Colon (tissue), 2 donors: Measurements from ENCODE around the gene PDE4DIP.
"Not testable (repeated sequence)": the region's sequence is repeated elsewhere in the genome, so short reads cannot be mapped to it uniquely, and the experiment has no call there.

Source experiments
- FAIRE-seq: peaks from 2 replicates; lab custom pipeline; 2012; peaks lifted over from hg19 to GRCh38; lab: Jason Lieb, UNC
- donor health status: control.
- donor health status: control.

PDE4DIP gene

DNA sequence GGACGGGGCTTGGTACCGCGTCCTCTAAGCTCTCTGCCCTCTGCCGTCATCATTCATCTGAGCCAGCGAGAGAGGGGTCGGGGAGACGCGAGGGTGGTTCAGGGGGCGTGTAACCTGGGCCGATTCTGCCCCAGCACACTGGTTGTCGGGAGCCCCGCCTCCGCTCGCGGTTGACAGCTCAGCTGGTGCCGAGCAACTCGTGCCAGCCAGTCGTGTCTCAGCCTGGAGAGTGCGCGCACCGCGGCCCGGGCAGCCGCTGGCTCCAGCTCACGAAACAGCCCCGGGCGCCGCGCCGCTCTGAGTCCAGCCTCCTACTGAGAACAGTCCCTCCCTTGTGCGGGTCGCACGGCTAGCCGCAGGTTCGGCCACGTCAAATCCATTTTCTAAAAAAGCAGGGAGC, at the start of gene PDE4DIP:
PDE4DIP (plus strand) TSS at position 209 of the 400 bp plus-strand sequence. CDS start 347 bp downstream, outside the sequence.
- FAIRE-seq = not testable (repeated sequence)

DNA sequence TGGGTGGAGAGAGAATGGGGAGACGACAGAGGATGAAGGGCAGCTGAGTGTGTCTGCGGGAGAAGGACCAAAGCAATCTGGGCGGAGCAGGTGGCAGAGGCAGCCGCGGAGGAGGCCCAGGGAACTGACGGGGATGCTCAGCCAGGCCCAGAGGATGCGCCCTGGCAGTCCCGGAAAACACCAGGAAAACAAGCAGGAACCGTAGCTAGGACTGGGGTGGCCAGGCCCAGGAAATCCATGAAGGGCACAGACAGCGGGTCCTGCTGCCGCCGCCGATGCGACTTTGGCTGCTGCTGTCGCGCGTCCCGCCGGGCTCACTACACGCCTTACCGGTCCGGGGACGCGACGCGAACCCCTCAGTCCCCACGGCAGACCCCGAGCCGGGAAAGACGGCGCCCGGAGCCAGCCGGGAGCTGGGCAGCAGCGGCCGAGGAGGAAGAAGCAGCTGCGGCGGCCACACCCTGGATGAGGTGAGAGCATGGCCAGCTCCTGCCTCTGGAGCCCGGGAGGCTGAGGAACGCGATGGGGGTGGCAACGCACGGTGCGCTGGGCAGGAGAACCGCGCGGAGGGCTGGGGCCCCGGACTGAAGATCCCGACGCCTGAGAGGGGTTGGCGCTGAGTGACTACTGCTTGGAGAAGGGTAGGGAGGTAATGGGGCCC, 35.8 kb upstream of the PDE4DIP start:
- not testable (repeated sequence) for FAIRE-seq

DNA sequence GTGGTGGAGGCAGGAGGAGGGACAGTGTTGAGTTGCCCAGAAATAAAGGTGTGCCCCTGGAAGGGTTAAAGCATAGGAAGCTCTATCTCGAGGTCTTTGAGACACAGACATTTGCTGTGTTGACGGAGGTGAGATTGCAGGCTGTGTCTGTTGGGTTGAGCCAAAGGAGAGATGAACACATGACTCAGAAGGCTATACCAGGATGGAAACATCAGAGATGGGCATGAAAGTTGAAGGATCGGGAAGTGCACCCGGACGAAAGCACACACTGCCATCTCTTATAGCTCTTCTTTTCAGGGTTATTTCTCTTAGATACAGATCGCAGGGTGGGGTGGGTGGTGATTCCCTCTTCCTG, 35.3 kb upstream of the PDE4DIP start:
- not testable (repeated sequence) for FAIRE-seq

- not testable (repeated sequence) for FAIRE-seq
Measured at GRCh38 chr1:148822180-148822579, 22.0 kb upstream of the PDE4DIP start.

GRCh38 chr1:148823822-148824221, 20.4 kb upstream of the PDE4DIP start:
- FAIRE-seq = not testable (repeated sequence)

GRCh38 chr1:148825029-148825428, 19.2 kb upstream of the PDE4DIP start:
- FAIRE-seq = not testable (repeated sequence)

DNA sequence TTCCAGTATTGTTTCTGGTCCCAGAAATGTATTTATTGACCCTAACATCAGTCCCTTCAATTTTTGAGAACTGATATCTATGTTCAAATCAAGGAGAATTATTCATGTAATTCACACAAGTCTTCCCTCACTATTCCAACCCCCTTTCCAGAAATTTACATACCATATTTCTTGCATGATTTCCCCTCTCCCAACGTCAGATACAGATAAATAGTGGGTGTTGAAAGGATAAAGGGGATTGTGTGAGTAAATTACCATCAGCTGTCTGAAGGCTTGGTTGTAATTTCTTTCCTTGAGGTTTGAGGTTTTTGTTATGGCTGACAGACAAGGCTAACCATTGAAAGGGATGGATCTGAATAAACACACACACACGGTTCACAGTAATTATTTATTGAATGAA, 15.7 kb upstream of the PDE4DIP start:
- not testable (repeated sequence) for FAIRE-seq

DNA sequence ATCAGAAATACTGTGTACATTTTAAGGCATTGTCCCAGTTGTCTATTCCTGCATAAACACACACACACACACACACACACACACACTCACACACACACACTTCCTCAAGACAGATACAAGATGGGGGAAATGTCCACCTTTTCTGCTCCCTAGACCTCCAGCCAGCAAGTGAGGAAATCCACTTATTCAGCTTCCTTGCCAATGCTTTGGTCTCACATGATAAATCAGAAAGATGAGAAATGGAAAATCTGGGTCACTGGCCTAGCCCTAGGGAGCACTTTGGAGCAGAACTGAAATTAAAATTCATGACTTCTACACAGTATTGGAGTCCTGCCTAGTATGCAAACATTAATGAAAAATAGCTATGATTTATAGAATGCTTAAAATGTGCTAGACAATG, 15.3 kb upstream of the PDE4DIP start:
- FAIRE-seq = not testable (repeated sequence)

DNA sequence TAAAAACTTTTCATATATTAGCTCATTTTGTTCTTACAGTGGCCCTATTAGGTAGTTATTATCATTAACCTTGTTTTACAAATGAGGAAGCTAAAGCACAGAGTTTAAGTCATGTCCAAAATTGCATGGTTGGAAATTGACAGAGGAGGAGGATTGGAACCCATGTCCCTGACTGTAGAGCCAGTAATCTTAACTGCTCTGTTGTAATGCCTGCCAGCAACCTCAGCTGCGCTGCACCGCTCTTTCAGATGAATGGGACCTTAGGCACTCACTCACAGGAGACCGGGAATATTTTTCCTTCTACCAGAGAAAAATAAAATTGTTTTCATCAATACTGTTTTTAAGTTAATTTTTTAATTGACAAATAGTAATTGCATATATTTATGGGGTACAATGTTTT, 14.9 kb upstream of the PDE4DIP start:
- FAIRE-seq = not testable (repeated sequence)

DNA sequence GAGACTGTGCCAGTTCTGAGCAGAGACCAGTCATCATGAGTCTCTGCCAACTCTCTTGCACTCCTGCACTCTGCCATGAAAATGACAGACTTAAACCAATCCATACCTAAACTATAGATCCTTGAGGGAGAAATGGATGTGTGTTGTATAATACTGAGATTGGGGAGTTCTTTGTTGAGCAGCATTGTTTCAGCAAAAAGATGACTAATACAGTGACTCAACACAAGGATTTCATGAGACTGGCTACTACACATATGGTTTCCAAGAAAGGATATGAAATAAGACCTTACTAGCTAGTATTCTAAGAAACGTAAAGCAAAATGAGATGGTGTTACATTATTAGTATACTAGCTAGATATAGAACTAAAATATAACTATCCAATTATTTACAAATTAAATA, 3.0 kb upstream of the PDE4DIP start:
- not testable (repeated sequence) for FAIRE-seq

DNA sequence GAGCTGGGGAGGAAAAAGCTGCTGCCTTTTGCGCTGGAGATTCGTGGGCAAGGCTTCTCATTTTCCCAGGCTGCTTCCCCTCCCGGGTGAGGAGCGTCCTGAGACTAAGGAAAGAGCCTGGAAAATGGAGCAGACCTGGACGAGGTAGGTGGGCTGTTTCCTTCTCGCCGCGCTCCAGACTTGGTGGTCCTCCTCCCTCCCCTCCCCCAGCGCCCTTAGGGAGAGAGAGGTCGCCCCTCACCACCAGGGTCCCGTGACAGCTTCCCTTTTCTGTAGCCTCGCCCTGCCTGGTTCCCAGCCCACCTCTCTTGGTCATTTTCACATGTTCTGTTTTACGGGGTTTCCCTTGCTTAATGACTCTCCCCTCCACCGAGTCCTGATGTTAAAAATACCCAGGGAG, 423 bp downstream of the PDE4DIP start:
- FAIRE-seq = not testable (repeated sequence)

DNA sequence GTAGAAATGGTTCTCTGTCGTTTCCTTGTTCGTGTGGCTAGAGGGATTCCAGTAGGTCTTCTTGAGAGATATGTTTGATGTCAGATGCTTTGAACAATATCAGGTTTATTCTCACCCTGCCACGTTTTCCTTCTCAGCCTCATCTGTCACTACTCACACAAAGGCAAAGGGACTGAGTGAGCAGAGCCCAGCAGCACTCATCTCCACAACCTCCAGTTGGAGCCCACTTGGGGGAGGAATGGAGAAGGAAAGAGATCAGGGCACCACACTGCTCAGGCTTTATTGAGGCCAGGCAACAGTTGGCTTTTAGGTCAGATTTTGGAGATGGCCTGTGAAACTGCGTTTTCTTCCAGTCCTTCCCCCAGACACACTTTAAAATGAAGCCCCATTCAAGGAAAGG, 840 bp downstream of the PDE4DIP start:
- FAIRE-seq = not testable (repeated sequence)

GRCh38 chr1:148850347-148850746, 6.1 kb downstream of the PDE4DIP start:
- not testable (repeated sequence) for FAIRE-seq

GRCh38 chr1:148850840-148851239, 6.6 kb downstream of the PDE4DIP start:
- FAIRE-seq = not testable (repeated sequence)

GRCh38 chr1:148851684-148852083, 7.5 kb downstream of the PDE4DIP start:
- FAIRE-seq = not testable (repeated sequence)

DNA sequence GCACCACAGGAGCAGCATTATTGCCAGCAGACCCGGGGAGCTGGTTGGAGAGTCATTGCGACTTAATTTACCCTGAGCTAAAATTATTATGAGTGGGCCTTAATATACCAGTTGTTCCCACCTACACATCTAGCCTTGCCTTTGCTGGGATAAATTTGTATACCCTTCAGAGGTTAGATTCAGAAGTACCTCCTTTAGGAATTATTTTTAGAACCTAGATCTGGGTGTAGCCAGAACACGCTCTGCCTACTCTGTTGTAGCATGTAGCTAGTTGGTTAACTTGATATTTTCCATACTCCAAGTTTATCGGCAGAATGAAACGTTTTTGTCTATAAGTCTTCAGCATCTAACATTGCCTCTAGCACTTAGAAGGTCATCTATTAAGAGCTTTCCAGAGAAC, 9.1 kb downstream of the PDE4DIP start:
- FAIRE-seq = not testable (repeated sequence)

DNA sequence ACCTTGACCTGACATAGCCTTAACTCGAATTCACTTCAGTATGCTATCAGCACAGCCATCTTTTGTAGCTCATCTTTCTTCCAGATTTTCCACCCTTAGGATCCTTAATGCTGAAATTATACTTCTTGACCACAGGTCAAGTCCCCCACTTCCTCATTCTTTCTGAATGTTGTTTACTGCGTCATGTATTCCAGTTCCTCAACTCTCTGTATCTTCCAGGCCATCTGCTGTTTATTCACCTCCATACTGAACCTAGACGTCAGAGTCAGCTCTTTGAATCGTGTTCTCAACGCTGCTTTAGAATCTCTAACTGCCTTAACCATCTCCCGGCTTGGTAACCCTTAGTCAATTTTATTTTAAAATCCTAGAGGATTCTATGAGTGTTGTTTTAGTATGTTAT, 9.8 kb downstream of the PDE4DIP start:
- FAIRE-seq = not testable (repeated sequence)

- not testable (repeated sequence) for FAIRE-seq
Measured at GRCh38 chr1:148855367-148855766, 11.1 kb downstream of the PDE4DIP start.

GRCh38 chr1:148860049-148860448, 15.8 kb downstream of the PDE4DIP start:
- not testable (repeated sequence) for FAIRE-seq

DNA sequence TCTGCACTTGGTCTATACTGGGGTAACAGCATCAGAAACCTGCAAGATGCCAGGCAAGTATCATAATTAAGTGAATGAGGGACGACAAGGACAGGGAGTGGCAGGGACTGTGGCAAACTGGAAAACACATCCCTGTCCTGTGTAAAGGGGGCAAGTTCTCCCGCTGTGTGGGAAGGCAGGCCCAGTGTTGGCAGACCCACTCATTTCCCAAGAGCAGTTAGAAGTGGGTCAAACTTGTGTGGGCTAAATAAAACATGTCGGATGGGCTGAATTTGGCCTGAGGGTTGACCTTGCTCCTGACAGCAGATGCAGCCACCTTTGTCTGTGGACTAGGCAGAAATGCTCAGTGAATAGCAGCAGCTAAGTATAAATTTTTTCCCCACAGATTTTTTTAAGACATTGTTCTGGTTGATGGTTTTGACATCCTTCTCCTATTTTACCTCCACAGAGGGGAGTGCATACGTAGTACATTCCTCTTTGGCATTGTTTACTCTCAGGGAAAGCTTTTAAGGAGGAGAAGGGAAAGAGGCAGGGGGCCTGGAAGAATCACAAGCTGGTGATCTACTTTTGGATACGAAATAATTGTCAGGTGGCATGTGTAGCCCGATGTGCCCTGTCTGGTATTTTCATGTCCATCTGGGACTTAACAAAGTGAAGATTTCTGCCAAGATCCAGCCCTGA, 16.5 kb downstream of the PDE4DIP start:
- not testable (repeated sequence) for FAIRE-seq

DNA sequence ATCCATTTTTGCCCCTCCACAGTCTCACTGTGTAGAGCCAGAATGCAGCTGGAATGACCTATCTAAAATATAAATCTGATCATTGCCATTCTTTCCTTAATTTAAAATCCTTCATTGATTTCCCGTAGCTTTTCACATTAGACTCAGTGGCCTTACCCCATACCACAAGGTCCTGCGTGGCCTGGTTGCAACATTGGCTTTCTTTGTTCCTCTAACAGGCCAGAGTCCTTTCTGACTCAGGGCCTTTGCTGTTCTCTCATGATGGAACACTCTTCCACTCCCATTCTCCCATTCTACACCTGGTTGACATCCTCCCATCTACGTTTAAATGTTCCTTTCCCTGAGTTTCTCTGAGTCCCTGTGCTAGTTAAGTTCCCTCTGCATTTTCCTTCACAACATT, 18.4 kb downstream of the PDE4DIP start:
- FAIRE-seq = not testable (repeated sequence)

DNA sequence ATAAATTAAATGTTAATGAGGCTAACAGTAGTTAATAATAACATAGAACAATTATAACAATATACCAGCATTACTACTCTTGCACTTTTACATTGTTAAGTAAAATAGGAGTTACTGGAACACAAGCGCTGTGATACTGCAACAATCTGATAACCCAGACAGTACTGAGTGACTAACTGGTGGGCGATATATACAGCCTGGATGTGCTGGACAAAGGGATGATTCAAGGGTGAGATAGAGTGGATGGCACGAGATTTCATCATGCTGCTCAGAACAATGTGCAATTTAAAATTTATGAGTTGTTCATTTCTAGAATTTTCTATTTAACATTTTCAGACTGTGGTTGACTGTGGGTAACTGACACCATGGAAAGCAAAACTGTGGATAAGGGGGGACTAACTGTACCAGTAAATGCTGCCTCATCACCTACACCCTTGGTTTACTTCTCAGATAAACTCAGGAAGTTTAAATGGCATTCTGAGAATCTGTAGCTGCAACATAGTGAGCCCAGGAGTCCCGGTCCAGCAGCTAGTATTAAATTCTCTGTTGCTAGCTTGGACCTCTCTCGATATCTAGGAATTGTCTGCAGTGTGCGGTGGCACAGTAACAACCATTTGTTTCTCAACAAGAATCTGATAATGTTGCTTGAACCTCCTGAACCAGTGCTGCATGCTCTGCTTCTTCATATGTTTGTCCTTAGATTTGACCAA, 24.9 kb downstream of the PDE4DIP start:
- FAIRE-seq = not testable (repeated sequence)

GRCh38 chr1:148869634-148869961, 25.4 kb downstream of the PDE4DIP start:
- not testable (repeated sequence) for FAIRE-seq
